HG03060 (cell line): ENCODE data around the gene CLASP1.
"Not testable (repeated sequence)": the region's sequence is repeated elsewhere in the genome, so short reads cannot be mapped to it uniquely, and the experiment has no call there.

Experiments used
- ATAC-seq: cut with Tn5 transposase; IDR thresholded peaks from one replicate; pipeline ENCODE4 v1.9.1; 2021; ENCODE audit warnings: low read depth, moderate number of reproducible peaks; ENCODE audit not compliant: unreplicated experiment

CLASP1 gene

DNA sequence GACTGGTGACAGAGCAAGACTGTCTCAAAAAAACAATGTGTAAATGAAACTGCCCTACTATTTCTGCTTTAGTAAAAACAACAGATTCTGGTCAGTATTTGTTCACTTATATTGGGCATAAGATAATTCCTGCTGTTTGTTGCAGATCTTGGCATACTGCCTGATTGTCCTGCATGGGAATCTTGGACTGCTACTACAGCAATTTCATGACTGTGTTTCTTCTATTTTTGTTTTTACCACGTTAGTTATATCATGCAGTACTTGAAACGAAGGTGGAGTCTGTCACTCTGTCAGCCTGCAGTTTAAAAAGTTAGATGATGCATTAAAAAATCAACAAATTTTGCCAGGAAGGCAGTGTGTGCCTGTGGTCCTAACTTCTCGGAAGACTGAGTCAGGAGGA lies 14.2 kb upstream of the CLASP1 start:
- ATAC-seq = no peak

- no peak for ATAC-seq
These were observed 13.4 kb upstream of the CLASP1 start for GRCh38 chr2:121662656-121663055.

- ATAC-seq = no peak
These were observed 10.7 kb upstream of the CLASP1 start for GRCh38 chr2:121659933-121660332.

DNA sequence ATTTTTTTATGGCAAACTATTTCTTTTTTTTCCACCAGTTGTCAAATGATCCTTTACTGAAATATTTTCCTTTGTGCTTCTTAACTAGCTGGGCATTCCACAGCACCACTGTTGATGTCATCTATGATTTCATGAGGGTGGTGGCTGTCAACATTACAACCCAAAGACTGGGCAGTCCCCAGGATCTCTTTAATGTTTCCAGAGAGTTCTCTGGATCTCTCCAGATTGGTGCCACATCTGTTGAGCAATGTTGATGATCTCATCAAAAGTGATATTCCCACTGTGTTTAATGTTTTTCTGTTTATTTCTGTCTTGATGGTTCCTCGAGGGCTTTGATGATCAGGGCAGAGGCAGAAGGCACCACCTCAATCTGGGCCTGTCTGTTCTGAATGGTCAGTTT lies 9.1 kb upstream of the CLASP1 start:
- not testable (repeated sequence) for ATAC-seq

DNA sequence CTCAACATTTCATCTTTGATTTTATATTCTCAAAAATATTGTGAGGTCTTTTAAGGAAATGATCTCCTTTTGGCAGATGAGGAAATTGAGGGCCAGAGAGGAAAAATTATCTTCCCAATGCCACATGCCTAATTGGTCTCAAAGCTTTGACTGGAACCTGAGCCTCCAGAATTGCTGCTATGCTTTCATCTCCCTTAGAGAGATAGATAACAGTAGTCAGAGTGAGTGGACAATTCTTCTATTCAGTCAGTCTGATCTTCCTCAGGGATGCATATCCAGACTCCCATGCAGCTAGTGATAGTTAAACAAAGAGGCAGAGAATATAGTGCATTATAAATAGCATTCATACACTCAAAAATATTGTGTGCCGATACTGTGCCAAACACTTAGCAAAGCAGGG lies 3.8 kb upstream of the CLASP1 start:
- ATAC-seq = no peak

GRCh38 chr2:121650315-121650930 lies 1.2 kb upstream of the CLASP1 start:
- no peak for ATAC-seq

GRCh38 chr2:121649596-121650314 lies 493 bp upstream of the CLASP1 start:
- ATAC-seq = peak; percentile 84

- ATAC-seq = no peak
These were observed 785 bp downstream of the CLASP1 start for GRCh38 chr2:121648206-121649148.

DNA sequence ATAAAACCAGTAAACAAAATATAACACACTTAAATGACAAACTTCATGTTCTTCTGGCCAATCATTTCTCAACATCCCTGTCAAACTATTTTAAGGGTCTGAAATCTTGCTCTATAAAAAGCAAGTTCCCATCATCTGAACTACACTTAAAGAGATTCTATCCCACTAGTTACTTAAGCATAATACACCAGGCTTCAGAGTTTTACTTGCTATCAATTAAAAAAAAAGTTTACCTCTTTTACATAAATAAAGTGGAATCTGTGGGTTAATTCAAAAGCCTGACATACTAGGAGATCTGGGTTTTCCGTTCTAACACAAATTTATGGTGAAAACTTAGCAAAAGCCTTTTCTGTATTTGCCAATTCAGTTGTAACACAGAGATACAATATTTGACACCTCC lies 1.9 kb downstream of the CLASP1 start:
- ATAC-seq = no peak

- ATAC-seq = no peak
These were observed 4.5 kb downstream of the CLASP1 start for GRCh38 chr2:121644715-121645114.

DNA sequence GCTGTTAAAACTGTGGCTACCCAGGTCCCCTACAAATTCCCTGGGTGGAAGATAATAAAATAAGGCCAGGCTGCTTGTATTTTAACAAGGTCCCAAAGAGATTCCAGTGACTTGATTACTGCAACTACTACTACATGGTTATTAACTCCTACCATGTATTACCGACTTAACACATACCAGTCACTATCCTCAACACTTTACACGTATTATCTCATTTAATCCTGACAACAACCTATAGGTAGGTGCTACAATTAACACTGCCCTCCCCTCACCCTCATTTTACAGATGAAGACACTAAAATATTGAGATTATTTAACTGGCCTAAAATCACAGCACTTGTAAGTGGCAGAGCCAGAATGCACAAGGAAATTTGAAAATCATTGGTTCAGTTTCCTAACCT lies 5.4 kb downstream of the CLASP1 start:
- ATAC-seq = no peak

- ATAC-seq = no peak
These were observed 8.6 kb downstream of the CLASP1 start for GRCh38 chr2:121640380-121641316.

DNA sequence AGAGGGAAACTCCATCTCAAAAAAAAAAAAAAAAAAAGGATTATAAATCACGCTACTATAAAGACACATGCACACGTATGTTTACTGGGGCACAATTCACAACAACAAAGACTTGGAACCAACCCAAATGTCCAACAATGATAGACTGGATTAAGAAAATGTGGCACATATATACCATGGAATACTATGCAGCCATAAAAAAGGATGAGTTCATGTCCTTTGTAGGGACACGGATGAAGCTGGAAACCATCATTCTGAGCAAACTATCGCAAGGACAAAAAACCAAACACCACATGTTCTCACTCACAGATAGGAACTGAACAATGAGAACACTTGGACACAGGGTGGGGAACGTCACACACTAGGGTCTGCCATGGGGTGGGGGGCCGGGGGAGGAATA lies 9.4 kb downstream of the CLASP1 start:
- ATAC-seq = not testable (repeated sequence)

DNA sequence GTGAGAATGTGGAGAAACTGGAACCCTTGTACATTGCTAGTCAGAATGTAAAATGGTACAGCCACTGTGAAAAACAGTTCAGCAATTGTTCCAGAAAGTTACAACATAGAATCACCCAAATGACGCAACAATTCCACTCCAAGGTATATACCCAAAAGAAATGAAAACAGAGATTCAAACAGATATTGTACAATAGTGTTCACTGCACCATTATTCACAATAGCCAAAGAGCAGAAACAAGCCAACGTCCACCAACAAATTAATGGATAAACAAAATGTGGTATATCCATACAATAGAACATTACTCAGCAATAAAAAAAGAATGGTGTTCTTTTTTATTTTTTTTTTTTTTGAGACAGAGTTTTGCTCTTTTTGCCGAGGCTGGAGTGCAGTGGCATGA lies 10.9 kb downstream of the CLASP1 start:
- no peak for ATAC-seq

DNA sequence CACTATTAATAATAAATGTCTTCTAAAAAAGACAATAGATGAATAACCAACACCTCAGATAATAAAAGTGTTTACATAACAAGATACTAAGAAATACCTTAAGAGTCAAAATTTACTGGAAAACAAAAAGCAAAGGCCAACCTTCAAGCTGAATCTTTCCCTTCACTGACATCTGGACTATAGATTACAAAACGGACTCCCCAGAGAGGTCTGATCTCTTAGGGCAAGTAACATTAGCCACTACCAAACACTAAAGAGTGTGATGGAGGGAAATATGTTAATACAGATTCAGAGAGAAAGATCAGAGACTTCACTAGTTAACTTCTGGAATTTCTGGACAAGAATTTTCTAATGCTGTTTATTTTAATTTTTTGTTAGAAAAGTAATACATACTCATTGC lies 13.9 kb downstream of the CLASP1 start:
- no peak for ATAC-seq

GRCh38 chr2:121634354-121635307 lies 14.6 kb downstream of the CLASP1 start:
- ATAC-seq = no peak

DNA sequence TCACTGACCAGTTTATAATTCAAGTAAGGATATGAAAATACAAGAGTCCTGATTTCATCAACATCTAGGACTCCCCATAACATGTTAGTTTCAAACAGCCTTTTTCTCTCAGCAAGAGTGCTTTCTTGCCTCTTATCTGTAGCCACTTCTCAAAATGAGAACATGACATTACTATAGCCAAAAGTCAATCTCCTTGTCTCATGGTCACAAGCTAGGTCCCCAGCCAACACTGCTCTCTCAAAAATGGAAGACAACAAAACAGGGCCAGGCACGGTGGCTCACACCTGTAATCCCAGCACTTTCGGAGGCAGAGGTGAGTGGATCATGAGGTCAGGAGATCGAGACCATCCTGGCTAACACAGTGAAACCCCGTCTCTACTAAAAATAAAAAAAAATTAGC lies 15.8 kb downstream of the CLASP1 start:
- no peak for ATAC-seq

GRCh38 chr2:121627525-121628050 lies 21.7 kb downstream of the CLASP1 start:
- ATAC-seq = no peak
